Keratinocyte (primary cell): ENCODE measurements around the gene GPAM.

Experiments
- EZH2 ChIP-seq: IDR thresholded peaks from one replicate; pipeline ENCODE4 v1.6.1; 2012; ENCODE audit warnings: inconsistent platforms, mild to moderate bottlenecking, low read length, moderate library complexity
- TF ChIP-seq, protein P1 (sequence below), 3 experiments: IDR thresholded peaks in 1 of 3; conservative IDR thresholded peaks in 1 of 3; optimal IDR thresholded peaks in 1 of 3; 2 replicates in 2 of 3; 3 replicates in 1 of 3; pipeline versions ENCODE3 to v1.5.1; 2011; ENCODE audit warnings: low read length in 3 of 3, mild to moderate bottlenecking in 3 of 3, moderate library complexity in 2 of 3, control low read depth in 1 of 3, inconsistent platforms in 1 of 3; ENCODE audit not compliant: insufficient read depth in 2 of 3; ENCODE audit errors: extremely low read depth in 1 of 3

DNA sequence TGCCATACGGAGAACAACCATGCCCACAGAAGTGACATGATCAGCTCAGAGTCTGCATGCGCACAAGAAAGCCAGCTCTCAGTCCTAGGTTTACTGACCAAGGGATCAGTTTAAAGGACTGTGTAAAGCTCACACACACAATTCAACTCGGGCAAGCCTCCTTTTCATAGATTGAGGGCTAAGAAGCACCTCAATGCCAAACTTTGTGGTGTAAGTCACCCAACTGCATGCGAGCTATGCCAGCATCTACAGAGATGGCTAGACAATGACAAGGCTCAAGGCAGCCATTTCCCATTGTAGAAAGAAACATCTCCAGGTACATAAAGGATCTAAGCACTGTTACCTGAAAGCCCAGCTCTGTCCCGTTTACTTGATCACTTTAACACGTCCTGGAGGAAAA is 36.8 kb downstream of the GPAM start:
- TF ChIP-seq EZH2: no peak
- TF ChIP-seq, protein P1, sequence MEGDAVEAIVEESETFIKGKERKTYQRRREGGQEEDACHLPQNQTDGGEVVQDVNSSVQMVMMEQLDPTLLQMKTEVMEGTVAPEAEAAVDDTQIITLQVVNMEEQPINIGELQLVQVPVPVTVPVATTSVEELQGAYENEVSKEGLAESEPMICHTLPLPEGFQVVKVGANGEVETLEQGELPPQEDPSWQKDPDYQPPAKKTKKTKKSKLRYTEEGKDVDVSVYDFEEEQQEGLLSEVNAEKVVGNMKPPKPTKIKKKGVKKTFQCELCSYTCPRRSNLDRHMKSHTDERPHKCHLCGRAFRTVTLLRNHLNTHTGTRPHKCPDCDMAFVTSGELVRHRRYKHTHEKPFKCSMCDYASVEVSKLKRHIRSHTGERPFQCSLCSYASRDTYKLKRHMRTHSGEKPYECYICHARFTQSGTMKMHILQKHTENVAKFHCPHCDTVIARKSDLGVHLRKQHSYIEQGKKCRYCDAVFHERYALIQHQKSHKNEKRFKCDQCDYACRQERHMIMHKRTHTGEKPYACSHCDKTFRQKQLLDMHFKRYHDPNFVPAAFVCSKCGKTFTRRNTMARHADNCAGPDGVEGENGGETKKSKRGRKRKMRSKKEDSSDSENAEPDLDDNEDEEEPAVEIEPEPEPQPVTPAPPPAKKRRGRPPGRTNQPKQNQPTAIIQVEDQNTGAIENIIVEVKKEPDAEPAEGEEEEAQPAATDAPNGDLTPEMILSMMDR (optimal IDR thresholded peaks at IDR 0.05 in 1 of 3, IDR thresholded peaks at IDR 0.05 in 1 of 3, conservative IDR thresholded peaks at IDR 0.05 in 1 of 3; ENCODE audit: extremely low read depth in 1 of 3, insufficient read depth in 2 of 3, low read length in 3 of 3): no peak
